NOMO-1 (cell line): Measurements from ENCODE around the gene FXYD2.
"Not testable (repeated sequence)": the region's sequence is repeated elsewhere in the genome, so short reads cannot be mapped to it uniquely, and the experiment has no call there.

ENCODE experiments used
- DNase-seq, 2 experiments: peaks; one replicate each; lab custom pipeline; 2025; ENCODE audit not compliant: unreplicated experiment in 2 of 2; lab: John Stamatoyannopoulos, UW

The FXYD2 gene

GRCh38 chr11:117822074-117823033 lies 2.2 kb downstream of the FXYD2 start:
- DNase-seq = no peak

GRCh38 chr11:117821431-117821830 lies 3.1 kb downstream of the FXYD2 start:
- DNase-seq = no peak

GRCh38 chr11:117820516-117820915 lies 4.0 kb downstream of the FXYD2 start:
- no peak for DNase-seq

- no peak for DNase-seq
Measured at GRCh38 chr11:117820071-117820470, 4.5 kb downstream of the FXYD2 start.

- peak; percentile 54 to 61 for DNase-seq
Measured at GRCh38 chr11:117819096-117820040, 5.2 kb downstream of the FXYD2 start.

- no peak for DNase-seq
Measured at GRCh38 chr11:117818041-117818873, 6.3 kb downstream of the FXYD2 start.

GRCh38 chr11:117817368-117818040 lies 7.0 kb downstream of the FXYD2 start:
- peak; percentile 65 to 67 for DNase-seq

GRCh38 chr11:117816846-117817367 lies 7.6 kb downstream of the FXYD2 start:
- DNase-seq = peak in 1 of 2 experiments; percentile 10

GRCh38 chr11:117816151-117816741 lies 8.3 kb downstream of the FXYD2 start:
- no peak for DNase-seq

- DNase-seq = peak; percentile 83 to 93
Measured at GRCh38 chr11:117815262-117815803, 9.2 kb downstream of the FXYD2 start.

GRCh38 chr11:117814766-117815261 lies 9.7 kb downstream of the FXYD2 start:
- DNase-seq = peak in 1 of 2 experiments; percentile 36

GRCh38 chr11:117814204-117814765 lies 10.3 kb downstream of the FXYD2 start:
- DNase-seq = no peak

- DNase-seq = not testable (repeated sequence)
Measured at GRCh38 chr11:117810056-117810451, 14.5 kb downstream of the FXYD2 start.

- DNase-seq = peak; percentile 33 to 75
Measured at GRCh38 chr11:117809236-117810055, 15.1 kb downstream of the FXYD2 start.

GRCh38 chr11:117808784-117809183 lies 15.8 kb downstream of the FXYD2 start:
- DNase-seq = no peak

- DNase-seq = peak in 1 of 2 experiments; percentile 35
Measured at GRCh38 chr11:117807482-117808327, 16.8 kb downstream of the FXYD2 start.

GRCh38 chr11:117806846-117807245 lies 17.7 kb downstream of the FXYD2 start:
- DNase-seq = peak in 1 of 2 experiments; percentile 36
